ENCODE results near the gene KLHDC10. TPM values are rescaled to one million over a fixed set of nuclear protein-coding genes. Genes with fewer than 3 reads are reported as not detected.
"Not testable (repeated sequence)": the region's sequence is repeated elsewhere in the genome, so short reads cannot be mapped to it uniquely, and the experiment has no call there.

The KLHDC10 gene, protein sequence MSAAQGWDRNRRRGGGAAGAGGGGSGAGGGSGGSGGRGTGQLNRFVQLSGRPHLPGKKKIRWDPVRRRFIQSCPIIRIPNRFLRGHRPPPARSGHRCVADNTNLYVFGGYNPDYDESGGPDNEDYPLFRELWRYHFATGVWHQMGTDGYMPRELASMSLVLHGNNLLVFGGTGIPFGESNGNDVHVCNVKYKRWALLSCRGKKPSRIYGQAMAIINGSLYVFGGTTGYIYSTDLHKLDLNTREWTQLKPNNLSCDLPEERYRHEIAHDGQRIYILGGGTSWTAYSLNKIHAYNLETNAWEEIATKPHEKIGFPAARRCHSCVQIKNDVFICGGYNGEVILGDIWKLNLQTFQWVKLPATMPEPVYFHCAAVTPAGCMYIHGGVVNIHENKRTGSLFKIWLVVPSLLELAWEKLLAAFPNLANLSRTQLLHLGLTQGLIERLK
- 10.9 and 22.6 TPM in 2 replicates for total RNA-seq (2014; rRNA removed; shearing (Covaris generic))

GRCh38 chr7:130069978-130070860, at the start of gene KLHDC10:
Gene KLHDC10 (plus strand): TSS chr7:130070534. CDS start chr7:130070644, 110 bp downstream.
- peak; percentile 99 for DNase-seq (ENCODE audit: low spot score)

GRCh38 chr7:130021105-130021834, 49.1 kb upstream of the KLHDC10 start:
- no peak for DNase-seq (ENCODE audit: low spot score)

DNA sequence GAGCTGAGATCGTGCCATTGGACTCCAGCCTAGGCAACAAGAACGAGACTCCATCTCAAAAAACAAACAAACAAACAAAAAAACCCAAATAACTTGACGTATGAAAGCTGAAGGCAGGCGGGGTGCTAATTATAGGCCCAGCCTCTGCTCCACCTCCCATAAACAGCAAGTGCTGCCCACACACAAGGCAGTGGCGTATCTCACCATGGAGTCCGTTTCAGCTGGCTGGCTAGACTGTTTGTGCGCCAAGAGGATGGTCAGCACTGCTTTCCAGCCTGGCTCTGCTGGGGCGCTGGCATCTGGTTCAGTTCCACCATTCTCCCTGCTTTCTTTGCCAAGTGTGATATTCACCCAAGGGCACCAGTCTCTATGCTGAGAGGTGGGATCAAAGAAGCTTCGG, 48.2 kb upstream of the KLHDC10 start:
- DNase-seq (ENCODE audit: low spot score) = no peak

DNA sequence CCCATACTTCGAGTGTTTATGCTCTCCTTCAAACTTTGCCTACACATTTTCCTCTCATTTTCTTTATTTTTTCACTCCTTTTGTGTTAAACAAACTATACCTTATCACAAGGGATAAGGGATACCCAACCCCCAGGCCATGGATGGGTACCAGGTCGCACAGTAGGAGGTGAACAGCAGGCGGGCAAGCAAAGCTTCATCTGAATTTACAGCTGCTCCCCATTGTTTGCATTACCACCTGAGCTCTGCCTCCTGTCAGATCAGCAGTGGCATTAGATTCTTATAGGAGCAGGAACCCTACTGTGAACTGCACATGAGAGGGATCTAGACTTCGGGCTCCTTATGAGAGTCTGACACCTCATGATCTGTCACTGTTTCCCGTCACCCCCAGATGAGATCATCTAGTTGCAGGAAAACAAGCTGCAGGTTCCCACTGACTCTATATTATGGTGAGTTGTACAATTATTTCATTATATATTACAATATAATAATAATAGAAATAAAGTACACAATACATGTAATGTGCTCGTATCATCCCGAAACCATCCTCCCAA, 47.6 kb upstream of the KLHDC10 start:
- no peak for DNase-seq (ENCODE audit: low spot score)

DNA sequence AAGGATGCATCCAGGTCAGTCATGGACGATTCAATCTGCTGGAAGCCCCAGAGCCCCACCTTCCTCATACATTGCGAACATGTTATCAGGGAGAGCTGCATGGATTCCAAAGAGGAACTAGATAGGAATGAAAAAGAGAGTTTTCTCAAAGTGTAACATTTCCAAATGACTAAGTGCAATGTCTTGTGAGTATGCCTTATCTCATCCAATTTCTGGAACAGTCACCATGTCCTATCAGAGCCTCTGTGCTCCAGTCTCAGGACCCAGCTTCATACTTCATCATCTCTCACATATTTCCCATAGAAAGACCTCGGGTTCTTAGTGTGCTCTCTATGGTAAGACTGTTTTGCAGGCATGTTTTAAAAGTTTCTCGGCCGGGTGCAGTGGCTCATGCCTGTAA, 45.9 kb upstream of the KLHDC10 start:
- DNase-seq (ENCODE audit: low spot score) = no peak

GRCh38 chr7:130032698-130033097, 37.6 kb upstream of the KLHDC10 start:
- no peak for DNase-seq (ENCODE audit: low spot score)

- peak; percentile 36 for DNase-seq (ENCODE audit: low spot score)
These were observed 32.6 kb upstream of the KLHDC10 start for GRCh38 chr7:130037703-130038102.

- no peak for DNase-seq (ENCODE audit: low spot score)
These were observed 29.8 kb upstream of the KLHDC10 start for GRCh38 chr7:130040576-130040975.

GRCh38 chr7:130047831-130048230, 22.5 kb upstream of the KLHDC10 start:
- DNase-seq (ENCODE audit: low spot score) = no peak

DNA sequence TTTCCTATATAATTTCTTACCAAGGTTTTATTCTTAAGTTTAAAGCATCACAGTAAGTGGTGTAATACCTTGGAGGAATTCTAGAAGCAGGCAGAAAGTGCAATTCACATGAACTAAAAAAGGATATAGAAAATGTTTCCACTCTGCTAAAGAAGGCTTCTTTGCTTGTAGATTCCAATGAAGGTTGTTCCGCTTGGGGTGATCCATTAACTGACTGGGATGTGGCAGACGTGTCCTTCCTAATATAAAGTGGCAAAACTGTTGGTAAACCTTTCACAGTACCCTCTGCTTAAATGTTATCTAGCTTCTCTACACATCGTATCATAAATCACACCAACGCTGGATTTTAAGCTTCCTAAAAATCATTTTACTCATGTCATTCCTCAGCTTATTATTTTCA, 21.4 kb upstream of the KLHDC10 start:
- no peak for DNase-seq (ENCODE audit: low spot score)

DNA sequence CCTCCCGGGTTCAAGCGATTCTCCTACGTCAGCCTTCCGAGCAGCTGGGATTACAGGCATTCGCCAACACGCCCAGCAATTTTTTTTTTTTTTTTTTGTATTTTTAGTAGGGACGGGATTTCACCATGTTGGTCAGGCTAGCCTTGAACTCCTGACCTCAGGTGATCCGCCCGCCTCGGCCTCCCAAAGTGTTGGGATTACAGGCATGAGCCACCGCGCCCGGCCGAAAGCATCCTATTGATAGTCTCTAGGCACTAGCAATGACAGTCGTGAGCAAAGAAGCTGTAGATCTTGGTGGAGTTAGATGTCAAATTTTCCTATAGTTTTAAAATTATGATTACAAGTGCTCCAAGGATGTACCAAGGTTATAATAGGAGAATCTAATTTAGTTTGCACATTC, 18.1 kb upstream of the KLHDC10 start:
- DNase-seq (ENCODE audit: low spot score) = not testable (repeated sequence)

DNA sequence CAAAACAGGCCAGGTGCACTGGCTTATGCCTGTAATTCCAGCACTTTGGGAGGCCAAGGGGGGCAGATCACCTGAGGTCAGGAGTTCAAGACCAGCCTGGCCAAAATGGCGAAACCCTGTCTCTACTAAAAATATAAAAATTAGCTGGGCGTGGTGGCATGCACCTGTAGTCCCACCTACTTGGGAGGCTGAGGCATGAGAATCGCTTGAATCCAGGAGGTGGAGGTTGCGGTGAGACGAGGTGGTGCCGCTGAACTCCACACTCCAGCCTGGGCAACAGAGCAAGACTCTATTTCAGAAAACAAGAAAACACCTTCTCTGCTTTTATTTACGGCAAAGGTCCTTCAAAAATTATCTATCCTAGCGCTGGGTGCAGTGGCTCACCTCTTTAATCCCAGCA, 15.1 kb upstream of the KLHDC10 start:
- not testable (repeated sequence) for DNase-seq (ENCODE audit: low spot score)

DNA sequence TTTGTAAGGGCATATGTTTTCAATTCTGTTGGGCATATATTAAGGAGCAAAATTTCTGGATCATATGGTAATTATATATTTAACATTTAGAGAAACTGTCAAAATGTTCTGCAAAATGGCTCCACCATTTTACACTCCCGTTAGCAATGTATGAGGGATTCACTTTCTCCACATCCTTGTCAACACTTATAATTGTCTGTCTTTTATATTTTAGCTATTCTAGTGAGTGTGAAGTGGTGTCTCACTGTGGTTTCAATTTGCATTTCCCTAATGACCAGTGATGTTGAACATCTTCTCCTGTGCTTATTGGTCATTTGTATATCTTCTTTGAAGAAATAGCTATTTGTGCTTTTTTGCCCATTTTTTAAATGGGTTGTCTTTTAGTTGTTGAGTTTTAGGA, 8.1 kb upstream of the KLHDC10 start:
- no peak for DNase-seq (ENCODE audit: low spot score)

GRCh38 chr7:130063036-130063435, 7.3 kb upstream of the KLHDC10 start:
- DNase-seq (ENCODE audit: low spot score) = peak; percentile 75

DNA sequence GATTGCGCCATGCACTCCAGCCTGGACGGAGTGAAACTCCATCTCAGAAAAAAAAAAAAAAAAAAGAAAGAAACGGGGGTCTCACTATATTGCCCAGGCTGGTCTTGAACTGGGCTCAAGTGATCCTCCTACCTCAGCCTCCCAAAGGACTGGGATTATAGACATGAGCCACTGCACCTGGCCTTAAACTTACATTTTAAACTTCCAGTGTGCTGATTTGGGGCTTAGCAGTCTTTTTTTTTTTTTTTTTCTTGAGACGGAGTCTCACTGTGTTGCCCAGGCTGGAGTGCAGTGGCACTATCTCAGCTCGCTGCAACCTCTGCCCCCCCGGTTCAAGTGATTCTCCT, 5.8 kb upstream of the KLHDC10 start:
- not testable (repeated sequence) for DNase-seq (ENCODE audit: low spot score)

GRCh38 chr7:130065500-130066152, 4.7 kb upstream of the KLHDC10 start:
- no peak for DNase-seq (ENCODE audit: low spot score)

DNA sequence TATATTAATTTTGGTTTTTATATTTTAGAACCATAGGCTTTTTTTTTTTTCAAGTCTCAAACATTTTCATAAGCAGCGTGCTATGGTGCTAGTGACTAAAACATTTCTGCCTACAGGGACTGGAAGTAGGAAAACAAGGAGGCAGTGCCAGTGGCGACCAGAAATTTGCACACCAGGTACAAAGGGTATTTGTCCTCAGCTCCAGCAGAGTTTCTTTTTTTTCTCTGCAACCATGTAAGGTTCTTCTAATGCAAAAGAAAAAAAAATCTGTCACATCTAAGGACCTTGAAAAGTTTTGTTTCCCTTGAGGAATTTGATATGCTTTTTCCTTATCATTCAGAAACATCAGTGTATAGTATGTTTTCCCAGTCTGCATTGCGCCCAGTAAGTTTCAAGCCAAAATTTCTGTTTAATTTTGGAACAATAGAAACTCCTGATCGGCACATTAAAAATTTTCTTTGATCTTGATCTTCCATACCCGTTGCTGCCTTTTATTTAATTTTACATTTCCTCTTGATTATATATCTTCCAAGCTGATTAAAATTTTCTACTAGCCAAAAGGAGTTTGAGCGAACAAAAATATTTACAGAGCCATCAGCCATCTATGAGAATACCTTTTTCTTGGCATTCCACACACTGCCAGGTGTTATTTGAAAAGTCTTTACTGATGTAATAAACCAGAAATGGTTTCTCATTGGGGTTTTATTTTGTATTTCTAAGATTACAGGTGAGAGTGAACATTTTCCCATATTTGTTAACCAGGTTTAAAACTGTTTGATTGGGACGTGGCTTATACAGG, 956 bp upstream of the KLHDC10 start:
- DNase-seq (ENCODE audit: low spot score) = peak; percentile 46

- peak; percentile 35 for DNase-seq (ENCODE audit: low spot score)
These were observed 708 bp downstream of the KLHDC10 start for GRCh38 chr7:130070861-130071622.

Measured in HT-29 (cell line).